ENCODE data around the gene ECM1.

The ECM1 gene

GRCh38 chr1:150479927-150480352 is 28.0 kb upstream of the ECM1 start:
- TF ChIP-seq SPI1 (IDR thresholded peaks at IDR 0.05; ENCODE audit: borderline replicate concordance, low read depth) (no peak), REST (IDR thresholded peaks at IDR 0.05; ENCODE audit: insufficient replicate concordance, low read depth) (no peak), CTCF (IDR thresholded peaks at IDR 0.05; ENCODE audit: insufficient read depth, low read length) (no peak), POLR2AphosphoS5 (IDR thresholded peaks at IDR 0.05; ENCODE audit: low read depth) (no peak), GABPA (IDR thresholded peaks at IDR 0.05; ENCODE audit: low read depth) (no peak)
- H3K4me3 ChIP-seq (replicated peaks; ENCODE audit: insufficient read depth, low read length): no peak overlapping the region
- H3K27ac ChIP-seq (replicated peaks): no peak overlapping the region
- DNase-seq (ENCODE audit: low read depth in 1 of 2, low spot score in 1 of 2): no peak
- no peaks in the 10 kb centered on the region for H3K27me3 ChIP-seq (ENCODE audit: insufficient read depth, poor library complexity, severe bottlenecking)

- no peak for DNase-seq (ENCODE audit: low read depth in 1 of 2, low spot score in 1 of 2)
- no peak overlapping the region for H3K27ac ChIP-seq (replicated peaks)
- no peak overlapping the region for H3K4me3 ChIP-seq (replicated peaks; ENCODE audit: insufficient read depth, low read length)
- TF ChIP-seq SPI1 (IDR thresholded peaks at IDR 0.05; ENCODE audit: borderline replicate concordance, low read depth) (no peak), POLR2AphosphoS5 (IDR thresholded peaks at IDR 0.05; ENCODE audit: low read depth) (no peak), REST (IDR thresholded peaks at IDR 0.05; ENCODE audit: insufficient replicate concordance, low read depth) (no peak), CTCF (IDR thresholded peaks at IDR 0.05; ENCODE audit: insufficient read depth, low read length) (no peak), GABPA (IDR thresholded peaks at IDR 0.05; ENCODE audit: low read depth) (no peak)
- no peaks in the 10 kb centered on the region for H3K27me3 ChIP-seq (ENCODE audit: insufficient read depth, poor library complexity, severe bottlenecking)
Observed at GRCh38 chr1:150484431-150484830, 23.5 kb upstream of the ECM1 start.

GRCh38 chr1:150484861-150485260 is 23.0 kb upstream of the ECM1 start:
- Histone ChIP-seq H3K4me3 (replicated peaks; ENCODE audit: insufficient read depth, low read length) (no peak overlapping the region), H3K27me3 (ENCODE audit: insufficient read depth, poor library complexity, severe bottlenecking) (no peaks in the 10 kb centered on the region), H3K27ac (replicated peaks) (no peak overlapping the region)
- TF ChIP-seq CTCF (IDR thresholded peaks at IDR 0.05; ENCODE audit: insufficient read depth, low read length) (peak; percentile 2), GABPA (IDR thresholded peaks at IDR 0.05; ENCODE audit: low read depth) (no peak)
- peak in 1 of 2 experiments; percentile 25 for DNase-seq (ENCODE audit: low read depth in 1 of 2, low spot score in 1 of 2)
